Measurements from ENCODE around the gene PKD1. TPM values are rescaled to one million over a fixed set of nuclear protein-coding genes. Genes with fewer than 3 reads are reported as not detected.
A peak's percentile ranks its signal among the peaks of the same experiment; 100 is the strongest.

PKD1 gene
- total and polyA plus RNA-seq, 2 of the 13 experiments (the other 11 are each of a cell fraction or from before 2014, with no cell fraction given), result 22.1 to 23.0 TPM

GRCh38 chr16:2155091-2155950, 19.6 kb upstream of the PKD1 start, which contains the start of gene TRAF7 (continued):
- TF ChIP-seq ARID4A (CRISPR knock-in tag; IDR thresholded peaks at IDR 0.05; ENCODE audit: borderline replicate concordance) (peak; percentile 93), FOXJ3 (CRISPR knock-in tag; IDR thresholded peaks at IDR 0.05; ENCODE audit: borderline replicate concordance) (0 out of 2 replicates have a peak, but pooled peaks have one; percentile 27), IRF2 (CRISPR knock-in tag; IDR thresholded peaks at IDR 0.05) (peak; percentile 80), KLF9 (CRISPR knock-in tag; IDR thresholded peaks at IDR 0.05; ENCODE audit: low read depth) (0 out of 2 replicates have a peak, but pooled peaks have one; percentile 70), ATF1 (CRISPR knock-in tag; IDR thresholded peaks at IDR 0.05) (peak; percentile 81; the same call in 1 of the 2 replicates), ZKSCAN8 (CRISPR knock-in tag; IDR thresholded peaks at IDR 0.05; ENCODE audit: borderline replicate concordance) (no peak), TCF7 (IDR thresholded peaks at IDR 0.05; ENCODE audit: low read depth) (no peak), ZNF350 (CRISPR knock-in tag; IDR thresholded peaks at IDR 0.05; ENCODE audit: borderline replicate concordance, low read depth) (no peak), MIER3 (CRISPR knock-in tag; IDR thresholded peaks at IDR 0.05; ENCODE audit: borderline replicate concordance) (peak; percentile 24; the same call in 1 of the 2 replicates), ZNF430 (CRISPR knock-in tag; IDR thresholded peaks at IDR 0.05) (peak; percentile 73; the same call in 1 of the 2 replicates), SIX4 (CRISPR knock-in tag; IDR thresholded peaks at IDR 0.05) (peak; percentile 23; the same call in 1 of the 2 replicates), GMEB1 (CRISPR knock-in tag; IDR thresholded peaks at IDR 0.05; ENCODE audit: borderline replicate concordance) (peak; percentile 86), ZNF414 (CRISPR knock-in tag; IDR thresholded peaks at IDR 0.05) (0 out of 2 replicates have a peak, but pooled peaks have one; percentile 60), STAT5B (CRISPR knock-in tag; IDR thresholded peaks at IDR 0.05) (0 out of 2 replicates have a peak, but pooled peaks have one; percentile 45), SETDB1 (CRISPR knock-in tag; IDR thresholded peaks at IDR 0.05; ENCODE audit: borderline replicate concordance) (no peak), NFATC3 (CRISPR knock-in tag; IDR thresholded peaks at IDR 0.05) (0 out of 2 replicates have a peak, but pooled peaks have one; percentile 4), ZNF513 (CRISPR knock-in tag; conservative IDR thresholded peaks at IDR 0.05) (peak; percentile 71; the same call in 1 of the 2 replicates), ZNF546 (CRISPR knock-in tag; conservative IDR thresholded peaks at IDR 0.05) (peak; percentile 37; the same call in 1 of the 2 replicates), NFIB (CRISPR knock-in tag; IDR thresholded peaks at IDR 0.05; ENCODE audit: borderline replicate concordance) (no peak), CBX5 (CRISPR knock-in tag; IDR thresholded peaks at IDR 0.05; ENCODE audit: borderline replicate concordance) (peak; percentile 33; the same call in 1 of the 2 replicates), RARA (CRISPR knock-in tag; IDR thresholded peaks at IDR 0.05) (peak; percentile 22; the same call in 1 of the 2 replicates)
